HepG2 (cell line): ENCODE data around the gene HNRNPUL2. TPM values are rescaled to one million over a fixed set of nuclear protein-coding genes. Genes with fewer than 3 reads are reported as not detected.

ENCODE experiments used
- BRD4 ChIP-seq: sonication (generic); formaldehyde crosslinking; IDR thresholded peaks from 2 replicates; pipeline ENCODE4 v1.4.0; 2020; ENCODE audit warnings: missing genetic modification reagents
- MAZ ChIP-seq, 2 experiments: sonication (generic) in 1 of 2; formaldehyde crosslinking in 1 of 2; IDR thresholded peaks; 2 replicates each; pipeline versions ENCODE4 v1.5.0 to v1.6.1; 2012 to 2020; ENCODE audit warnings: low read depth in 2 of 2, mild to moderate bottlenecking in 2 of 2, borderline replicate concordance in 1 of 2, improper control_type of control experiment in 1 of 2, low read length in 1 of 2, missing genetic modification reagents in 1 of 2, moderate library complexity in 1 of 2
- RARG ChIP-seq: sonication (generic); formaldehyde crosslinking; IDR thresholded peaks from 2 replicates; pipeline ENCODE4 v1.4.0; 2020; ENCODE audit warnings: low read depth, mild to moderate bottlenecking, missing genetic modification reagents
- SOX5 ChIP-seq: IDR thresholded peaks from 2 replicates; pipeline ENCODE4 v1.6.1; 2016; ENCODE audit warnings: borderline replicate concordance
- STAT5B ChIP-seq: sonication (generic); formaldehyde crosslinking; IDR thresholded peaks from 2 replicates; pipeline ENCODE4 v1.4.0; 2020; ENCODE audit warnings: missing genetic modification reagents
- TCF7 ChIP-seq: sonication (generic); IDR thresholded peaks from 2 replicates; pipeline ENCODE4 v1.6.1; 2016; ENCODE audit warnings: antibody characterized with exemption, low read depth
- ZNF180 ChIP-seq: sonication (generic); formaldehyde crosslinking; IDR thresholded peaks from 2 replicates; pipeline ENCODE4 v1.4.0; 2020; ENCODE audit warnings: low read depth, missing genetic modification reagents, borderline replicate concordance
- ZNF296 ChIP-seq: sonication (generic); formaldehyde crosslinking; conservative IDR thresholded peaks from 2 replicates; pipeline ENCODE4 v1.5.0; 2020; ENCODE audit warnings: mild to moderate bottlenecking, missing genetic modification reagents
- ZNF354B ChIP-seq: sonication (generic); formaldehyde crosslinking; IDR thresholded peaks from 2 replicates; pipeline ENCODE4 v1.8.0; 2022; ENCODE audit warnings: mild to moderate bottlenecking, missing genetic modification reagents
- ZNF674 ChIP-seq: sonication (generic); formaldehyde crosslinking; IDR thresholded peaks from 2 replicates; pipeline ENCODE4 v1.5.0; 2020; ENCODE audit warnings: low read depth, mild to moderate bottlenecking, missing genetic modification reagents
- ZNF792 ChIP-seq: IDR thresholded peaks from 2 replicates; pipeline ENCODE4 v1.6.1; 2016
- polyA plus RNA-seq, 8 experiments: library from polyadenylated mRNA; depleted of rRNA in 3 of 8; stranded (reverse) in 7 of 8; unstranded in 1 of 8; fragments of >200 nt; fragmentation: Illumina TruSeq in 4 of 8; extraction: Trizol in 4 of 8; gene quantifications; 2 replicates each; pipeline versions ENCODE4 v1.2.1 to v1.2.3, GENCODE V29; 2011 to 2016; ENCODE audit warnings: low read depth in 4 of 8, missing spikeins in 1 of 8, mixed read lengths in 1 of 8; ENCODE audit not compliant: insufficient read depth in 1 of 8
- total RNA-seq, 5 experiments: library from RNA; depleted of rRNA; stranded (reverse); fragments of >200 nt; fragmentation: Illumina TruSeq; extraction: Trizol; gene quantifications; 2 replicates each; pipeline ENCODE4 v1.2.3, GENCODE V29; 2016; ENCODE audit warnings: low read depth in 1 of 5
- TF ChIP-seq, protein P1 (sequence below): IDR thresholded peaks from 2 replicates; pipeline ENCODE4 v1.6.1; 2016; ENCODE audit warnings: missing compliant biosample characterization, missing genetic modification reagents, borderline replicate concordance
- TF ChIP-seq, protein P2 (sequence below): sonication (generic); formaldehyde crosslinking; IDR thresholded peaks from 2 replicates; pipeline ENCODE4 v1.8.1; 2022; ENCODE audit warnings: low read depth, mild to moderate bottlenecking, missing genetic modification reagents
- TF ChIP-seq, protein P3 (sequence below): IDR thresholded peaks from 2 replicates; pipeline ENCODE4 v1.6.1; 2016; ENCODE audit warnings: low read depth, missing genetic modification reagents, missing compliant biosample characterization
- TF ChIP-seq, protein P4 (sequence below): IDR thresholded peaks from 2 replicates; pipeline ENCODE4 v1.6.1; 2016; ENCODE audit warnings: low read depth
- TF ChIP-seq, protein P5 (sequence below): sonication (generic); formaldehyde crosslinking; IDR thresholded peaks from 2 replicates; pipeline ENCODE4 v1.5.1; 2020; ENCODE audit warnings: missing genetic modification reagents, mild to moderate bottlenecking, borderline replicate concordance

HNRNPUL2 gene
- total and polyA plus RNA-seq, 2 of the 13 experiments (the other 11 are each of a cell fraction or from before 2014, with no cell fraction given), result 8.4 to 9.6 TPM

DNA sequence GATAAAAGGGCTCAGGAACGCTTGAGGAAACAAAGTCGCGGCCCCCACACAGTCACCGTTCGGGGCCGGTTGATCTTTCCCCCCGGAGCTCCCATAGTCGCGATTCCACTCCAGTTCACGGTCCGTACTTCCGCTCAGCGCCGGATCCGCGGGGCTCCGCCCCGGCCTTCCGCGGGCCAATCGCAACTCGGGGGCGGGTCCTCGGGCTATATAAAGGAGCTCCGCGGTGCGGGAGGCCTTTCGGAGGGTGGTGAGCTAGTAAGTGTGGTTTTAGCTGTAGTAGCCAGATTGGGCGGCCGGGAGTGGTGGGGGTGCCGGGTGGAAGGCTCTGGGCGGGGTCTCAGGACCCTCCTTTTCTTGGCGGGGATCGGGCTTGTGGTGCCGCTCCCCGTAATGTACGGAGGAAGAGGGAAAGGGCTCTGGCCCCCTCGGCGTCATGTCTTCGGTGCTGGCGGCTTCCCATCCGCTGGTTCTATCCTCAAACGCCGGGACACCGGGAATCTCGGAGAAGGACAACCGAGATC lies 62.1 kb downstream of the HNRNPUL2 start, which contains the start of the genes C11orf98 and CSKMT (continued):
- TF ChIP-seq BRD4 (CRISPR knock-in tag) (no peak), ZNF296 (CRISPR knock-in tag) (no peak), ZNF180 (CRISPR knock-in tag) (no peak), TCF7 (no peak), ZNF354B (CRISPR knock-in tag) (no peak), ZNF674 (CRISPR knock-in tag) (no peak), SOX5 (CRISPR knock-in tag) (no peak), MAZ (IDR thresholded peaks at IDR 0.05; ENCODE audit: borderline replicate concordance, low read depth, low read length) (peak; percentile 65; the same call in 1 of the 2 replicates), MAZ (CRISPR knock-in tag; IDR thresholded peaks at IDR 0.05; ENCODE audit: low read depth) (peak; percentile 74), RARG (no peak), ZNF792 (CRISPR knock-in tag) (peak; percentile 84), STAT5B (CRISPR knock-in tag) (no peak)
- TF ChIP-seq, protein P1, sequence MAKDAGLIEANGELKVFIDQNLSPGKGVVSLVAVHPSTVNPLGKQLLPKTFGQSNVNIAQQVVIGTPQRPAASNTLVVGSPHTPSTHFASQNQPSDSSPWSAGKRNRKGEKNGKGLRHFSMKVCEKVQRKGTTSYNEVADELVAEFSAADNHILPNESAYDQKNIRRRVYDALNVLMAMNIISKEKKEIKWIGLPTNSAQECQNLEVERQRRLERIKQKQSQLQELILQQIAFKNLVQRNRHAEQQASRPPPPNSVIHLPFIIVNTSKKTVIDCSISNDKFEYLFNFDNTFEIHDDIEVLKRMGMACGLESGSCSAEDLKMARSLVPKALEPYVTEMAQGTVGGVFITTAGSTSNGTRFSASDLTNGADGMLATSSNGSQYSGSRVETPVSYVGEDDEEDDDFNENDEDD (CRISPR knock-in tag), result no peak; the same call in 1 of the 2 replicates
- TF ChIP-seq, protein P2, sequence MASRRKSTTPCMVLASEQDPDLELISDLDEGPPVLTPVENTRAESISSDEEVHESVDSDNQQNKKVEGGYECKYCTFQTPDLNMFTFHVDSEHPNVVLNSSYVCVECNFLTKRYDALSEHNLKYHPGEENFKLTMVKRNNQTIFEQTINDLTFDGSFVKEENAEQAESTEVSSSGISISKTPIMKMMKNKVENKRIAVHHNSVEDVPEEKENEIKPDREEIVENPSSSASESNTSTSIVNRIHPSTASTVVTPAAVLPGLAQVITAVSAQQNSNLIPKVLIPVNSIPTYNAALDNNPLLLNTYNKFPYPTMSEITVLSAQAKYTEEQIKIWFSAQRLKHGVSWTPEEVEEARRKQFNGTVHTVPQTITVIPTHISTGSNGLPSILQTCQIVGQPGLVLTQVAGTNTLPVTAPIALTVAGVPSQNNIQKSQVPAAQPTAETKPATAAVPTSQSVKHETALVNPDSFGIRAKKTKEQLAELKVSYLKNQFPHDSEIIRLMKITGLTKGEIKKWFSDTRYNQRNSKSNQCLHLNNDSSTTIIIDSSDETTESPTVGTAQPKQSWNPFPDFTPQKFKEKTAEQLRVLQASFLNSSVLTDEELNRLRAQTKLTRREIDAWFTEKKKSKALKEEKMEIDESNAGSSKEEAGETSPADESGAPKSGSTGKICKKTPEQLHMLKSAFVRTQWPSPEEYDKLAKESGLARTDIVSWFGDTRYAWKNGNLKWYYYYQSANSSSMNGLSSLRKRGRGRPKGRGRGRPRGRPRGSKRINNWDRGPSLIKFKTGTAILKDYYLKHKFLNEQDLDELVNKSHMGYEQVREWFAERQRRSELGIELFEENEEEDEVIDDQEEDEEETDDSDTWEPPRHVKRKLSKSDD (CRISPR knock-in tag), result 0 out of 2 replicates have a peak, but pooled peaks have one; percentile 18
- TF ChIP-seq, protein P3, sequence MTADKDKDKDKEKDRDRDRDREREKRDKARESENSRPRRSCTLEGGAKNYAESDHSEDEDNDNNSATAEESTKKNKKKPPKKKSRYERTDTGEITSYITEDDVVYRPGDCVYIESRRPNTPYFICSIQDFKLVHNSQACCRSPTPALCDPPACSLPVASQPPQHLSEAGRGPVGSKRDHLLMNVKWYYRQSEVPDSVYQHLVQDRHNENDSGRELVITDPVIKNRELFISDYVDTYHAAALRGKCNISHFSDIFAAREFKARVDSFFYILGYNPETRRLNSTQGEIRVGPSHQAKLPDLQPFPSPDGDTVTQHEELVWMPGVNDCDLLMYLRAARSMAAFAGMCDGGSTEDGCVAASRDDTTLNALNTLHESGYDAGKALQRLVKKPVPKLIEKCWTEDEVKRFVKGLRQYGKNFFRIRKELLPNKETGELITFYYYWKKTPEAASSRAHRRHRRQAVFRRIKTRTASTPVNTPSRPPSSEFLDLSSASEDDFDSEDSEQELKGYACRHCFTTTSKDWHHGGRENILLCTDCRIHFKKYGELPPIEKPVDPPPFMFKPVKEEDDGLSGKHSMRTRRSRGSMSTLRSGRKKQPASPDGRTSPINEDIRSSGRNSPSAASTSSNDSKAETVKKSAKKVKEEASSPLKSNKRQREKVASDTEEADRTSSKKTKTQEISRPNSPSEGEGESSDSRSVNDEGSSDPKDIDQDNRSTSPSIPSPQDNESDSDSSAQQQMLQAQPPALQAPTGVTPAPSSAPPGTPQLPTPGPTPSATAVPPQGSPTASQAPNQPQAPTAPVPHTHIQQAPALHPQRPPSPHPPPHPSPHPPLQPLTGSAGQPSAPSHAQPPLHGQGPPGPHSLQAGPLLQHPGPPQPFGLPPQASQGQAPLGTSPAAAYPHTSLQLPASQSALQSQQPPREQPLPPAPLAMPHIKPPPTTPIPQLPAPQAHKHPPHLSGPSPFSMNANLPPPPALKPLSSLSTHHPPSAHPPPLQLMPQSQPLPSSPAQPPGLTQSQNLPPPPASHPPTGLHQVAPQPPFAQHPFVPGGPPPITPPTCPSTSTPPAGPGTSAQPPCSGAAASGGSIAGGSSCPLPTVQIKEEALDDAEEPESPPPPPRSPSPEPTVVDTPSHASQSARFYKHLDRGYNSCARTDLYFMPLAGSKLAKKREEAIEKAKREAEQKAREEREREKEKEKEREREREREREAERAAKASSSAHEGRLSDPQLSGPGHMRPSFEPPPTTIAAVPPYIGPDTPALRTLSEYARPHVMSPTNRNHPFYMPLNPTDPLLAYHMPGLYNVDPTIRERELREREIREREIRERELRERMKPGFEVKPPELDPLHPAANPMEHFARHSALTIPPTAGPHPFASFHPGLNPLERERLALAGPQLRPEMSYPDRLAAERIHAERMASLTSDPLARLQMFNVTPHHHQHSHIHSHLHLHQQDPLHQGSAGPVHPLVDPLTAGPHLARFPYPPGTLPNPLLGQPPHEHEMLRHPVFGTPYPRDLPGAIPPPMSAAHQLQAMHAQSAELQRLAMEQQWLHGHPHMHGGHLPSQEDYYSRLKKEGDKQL (CRISPR knock-in tag), result no peak; the same call in 1 of the 2 replicates
- TF ChIP-seq, protein P4, sequence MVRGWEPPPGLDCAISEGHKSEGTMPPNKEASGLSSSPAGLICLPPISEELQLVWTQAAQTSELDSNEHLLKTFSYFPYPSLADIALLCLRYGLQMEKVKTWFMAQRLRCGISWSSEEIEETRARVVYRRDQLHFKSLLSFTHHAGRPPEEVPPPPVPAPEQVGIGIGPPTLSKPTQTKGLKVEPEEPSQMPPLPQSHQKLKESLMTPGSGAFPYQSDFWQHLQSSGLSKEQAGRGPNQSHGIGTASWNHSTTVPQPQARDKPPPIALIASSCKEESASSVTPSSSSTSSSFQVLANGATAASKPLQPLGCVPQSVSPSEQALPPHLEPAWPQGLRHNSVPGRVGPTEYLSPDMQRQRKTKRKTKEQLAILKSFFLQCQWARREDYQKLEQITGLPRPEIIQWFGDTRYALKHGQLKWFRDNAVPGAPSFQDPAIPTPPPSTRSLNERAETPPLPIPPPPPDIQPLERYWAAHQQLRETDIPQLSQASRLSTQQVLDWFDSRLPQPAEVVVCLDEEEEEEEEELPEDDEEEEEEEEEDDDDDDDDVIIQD, result no peak
- TF ChIP-seq, protein P5, sequence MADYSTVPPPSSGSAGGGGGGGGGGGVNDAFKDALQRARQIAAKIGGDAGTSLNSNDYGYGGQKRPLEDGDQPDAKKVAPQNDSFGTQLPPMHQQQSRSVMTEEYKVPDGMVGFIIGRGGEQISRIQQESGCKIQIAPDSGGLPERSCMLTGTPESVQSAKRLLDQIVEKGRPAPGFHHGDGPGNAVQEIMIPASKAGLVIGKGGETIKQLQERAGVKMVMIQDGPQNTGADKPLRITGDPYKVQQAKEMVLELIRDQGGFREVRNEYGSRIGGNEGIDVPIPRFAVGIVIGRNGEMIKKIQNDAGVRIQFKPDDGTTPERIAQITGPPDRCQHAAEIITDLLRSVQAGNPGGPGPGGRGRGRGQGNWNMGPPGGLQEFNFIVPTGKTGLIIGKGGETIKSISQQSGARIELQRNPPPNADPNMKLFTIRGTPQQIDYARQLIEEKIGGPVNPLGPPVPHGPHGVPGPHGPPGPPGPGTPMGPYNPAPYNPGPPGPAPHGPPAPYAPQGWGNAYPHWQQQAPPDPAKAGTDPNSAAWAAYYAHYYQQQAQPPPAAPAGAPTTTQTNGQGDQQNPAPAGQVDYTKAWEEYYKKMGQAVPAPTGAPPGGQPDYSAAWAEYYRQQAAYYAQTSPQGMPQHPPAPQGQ (CRISPR knock-in tag), result no peak
